HG02610 (cell line): ENCODE results near the gene C2CD3.

Source experiments
- ATAC-seq: cut with Tn5 transposase; IDR thresholded peaks from one replicate; pipeline ENCODE4 v1.9.1; 2021; ENCODE audit warnings: mild to moderate bottlenecking, moderate library complexity; ENCODE audit not compliant: unreplicated experiment

C2CD3 gene

DNA sequence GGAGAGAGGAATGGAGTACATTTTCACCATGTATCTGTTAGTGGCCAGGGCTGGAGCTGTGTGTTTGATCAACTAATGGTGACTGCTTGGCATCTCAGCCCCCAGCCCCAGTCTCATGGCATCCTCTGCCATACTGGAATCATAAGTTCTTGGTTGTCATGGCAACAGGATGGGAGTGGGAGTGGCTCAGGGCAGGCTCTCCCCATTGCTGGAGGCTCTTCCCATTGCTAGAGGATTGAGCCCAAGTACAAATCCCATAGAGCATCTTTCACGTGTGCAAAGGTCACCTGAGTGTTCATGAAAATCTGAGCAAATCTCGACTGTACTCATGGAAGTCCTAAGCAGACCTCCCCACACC, 205.1 kb downstream of the C2CD3 start:
- ATAC-seq, result no peak

DNA sequence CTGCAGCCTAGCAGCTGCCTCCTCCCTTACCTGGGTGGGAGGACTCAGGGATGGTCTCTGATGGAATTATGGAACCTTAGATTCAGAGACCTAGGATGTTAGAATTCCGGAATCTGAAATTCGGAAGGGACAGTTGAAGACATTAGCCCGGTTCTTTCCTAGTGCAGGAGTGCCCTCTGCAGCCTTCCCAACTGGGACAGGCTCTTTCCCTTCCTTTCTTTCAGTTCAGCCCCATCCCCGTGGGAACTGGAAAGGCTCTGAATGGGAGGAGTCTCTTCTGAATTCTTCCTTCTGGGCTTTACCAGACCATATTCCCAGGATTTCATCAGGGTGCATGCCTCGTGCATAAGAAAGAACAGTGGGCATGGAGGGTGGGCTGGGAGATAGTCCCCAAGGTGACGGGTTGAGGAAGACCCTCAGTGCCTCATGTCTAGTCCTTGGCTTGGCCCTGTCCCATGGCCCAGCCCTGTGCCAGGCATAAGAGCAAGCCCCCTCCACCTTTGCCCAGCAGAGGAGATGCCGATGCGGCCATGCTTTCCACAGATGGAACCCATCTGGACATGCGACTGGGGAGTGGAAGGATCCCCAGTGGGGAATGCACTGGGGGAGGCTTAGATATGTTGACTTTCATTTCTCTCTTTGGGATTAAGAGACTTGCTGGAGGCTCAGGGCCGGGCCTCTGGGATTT, 205.6 kb downstream of the C2CD3 start:
- no peak for ATAC-seq

DNA sequence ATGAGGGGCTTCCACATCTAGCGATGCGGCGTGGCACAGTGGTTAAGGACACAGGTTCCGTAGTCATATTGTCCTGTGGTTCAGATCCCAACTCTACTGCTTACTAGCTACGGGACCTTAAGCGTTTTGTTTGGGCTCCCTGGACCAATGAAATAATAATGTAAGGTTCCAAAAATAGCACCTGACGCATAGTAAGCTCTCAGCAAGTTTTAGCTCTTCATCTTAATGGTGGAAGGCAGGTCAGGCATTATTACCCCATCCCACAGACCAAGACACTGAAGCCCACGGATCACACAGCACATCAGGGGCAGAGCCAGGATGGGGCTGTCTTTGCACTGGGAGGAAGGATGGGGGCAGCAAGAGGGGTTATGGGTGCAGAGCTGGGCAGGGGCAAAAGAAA, 206.9 kb downstream of the C2CD3 start:
- ATAC-seq, result no peak
